GM13976 (cell line): ENCODE data around the gene PRELID3B.

Experiments
- DNase-seq: peaks from one replicate; pipeline ENCODE4 v3.0.0; 2012; ENCODE audit warnings: low spot score
- CTCF ChIP-seq: IDR thresholded peaks from 2 replicates; pipeline ENCODE4 v1.5.1; 2012; ENCODE audit warnings: borderline replicate concordance, mild to moderate bottlenecking; ENCODE audit not compliant: insufficient read depth; ENCODE audit errors: extremely low read depth, missing control alignments, control extremely low read depth
- in situ Hi-C: fragments of 300-500 bp; cut with MboI; formaldehyde crosslinking; loops from one replicate; pipeline ENCODE4 v1.12.0; 2022; ENCODE audit warnings: low sequenced_read_pairs, mixed read lengths, inconsistent platforms; ENCODE audit not compliant: unreplicated experiment

PRELID3B gene

GRCh38 chr20:59081036-59081435 lies 38.5 kb upstream of the PRELID3B start:
- DNase-seq = no peak
- TF ChIP-seq CTCF = no peak
- in situ Hi-C loops = no loop called here

- DNase-seq = no peak
- in situ Hi-C loops = loop anchor here (10.0 kb wide), 1 partner anchor 203 kb away; no protein-coding TSS in a partner anchor
- no peak for TF ChIP-seq CTCF
Observed at GRCh38 chr20:59078231-59078630, 35.6 kb upstream of the PRELID3B start.

- DNase-seq = no peak
- in situ Hi-C loops = loop anchor here (10.0 kb wide), 1 partner anchor 203 kb away; no protein-coding TSS in a partner anchor
- no peak for TF ChIP-seq CTCF
Observed at GRCh38 chr20:59077705-59078104, 35.1 kb upstream of the PRELID3B start.

GRCh38 chr20:59075934-59076508 lies 33.4 kb upstream of the PRELID3B start:
- in situ Hi-C loops = loop anchor here (10.0 kb wide), 1 partner anchor 201 kb away; no protein-coding TSS in a partner anchor
- no peak for TF ChIP-seq CTCF

GRCh38 chr20:59074456-59074855 lies 31.9 kb upstream of the PRELID3B start:
- DNase-seq = no peak
- in situ Hi-C loops = loop anchor here (10.0 kb wide), 1 partner anchor 200 kb away; no protein-coding TSS in a partner anchor
- TF ChIP-seq CTCF = no peak

More at GRCh38 chr20:59075934-59076508, 33.4 kb upstream of the PRELID3B start:
- DNase-seq = no peak

- in situ Hi-C loops = loop anchor here (10.0 kb wide), 1 partner anchor 199 kb away; no protein-coding TSS in a partner anchor
- no peak for TF ChIP-seq CTCF
- DNase-seq = no peak
Observed at GRCh38 chr20:59073582-59073981, 31.0 kb upstream of the PRELID3B start.

- in situ Hi-C loops = loop anchor here (10.0 kb wide), 1 partner anchor 196 kb away; no protein-coding TSS in a partner anchor
- peak; percentile 16 for DNase-seq
- no peak for TF ChIP-seq CTCF
Observed at GRCh38 chr20:59071216-59071615, 28.6 kb upstream of the PRELID3B start.
